HepG2 (cell line): ENCODE data around the gene SLC35B2. TPM values are rescaled to one million over a fixed set of nuclear protein-coding genes. Genes with fewer than 3 reads are reported as not detected.

ENCODE experiments used
- CBFB ChIP-seq: sonication (generic); formaldehyde crosslinking; IDR thresholded peaks from 2 replicates; pipeline ENCODE4 v1.4.0; 2020; ENCODE audit warnings: missing genetic modification reagents
- CBX5 ChIP-seq: sonication (generic); formaldehyde crosslinking; IDR thresholded peaks from 2 replicates; pipeline ENCODE4 v1.4.0; 2020; ENCODE audit warnings: missing genetic modification reagents, borderline replicate concordance
- CEBPB ChIP-seq: IDR thresholded peaks from 2 replicates; pipeline ENCODE4 v1.6.1; 2011; ENCODE audit warnings: low read depth, low read length, improper control_type of control experiment, borderline replicate concordance
- DBP ChIP-seq: sonication (generic); formaldehyde crosslinking; IDR thresholded peaks from 2 replicates; pipeline ENCODE4 v1.4.0; 2020; ENCODE audit warnings: missing genetic modification reagents; ENCODE audit errors: not compliant biosample characterization
- E2F5 ChIP-seq: sonication (generic); formaldehyde crosslinking; conservative IDR thresholded peaks from 2 replicates; pipeline ENCODE4 v1.4.0; 2020; ENCODE audit warnings: missing genetic modification reagents
- JUN ChIP-seq: sonication (generic); formaldehyde crosslinking; IDR thresholded peaks from 2 replicates; pipeline ENCODE4 v1.4.0; 2020; ENCODE audit warnings: mild to moderate bottlenecking, missing genetic modification reagents
- KDM4B ChIP-seq: sonication (generic); formaldehyde crosslinking; IDR thresholded peaks from 2 replicates; pipeline ENCODE4 v1.4.0; 2020; ENCODE audit warnings: missing genetic modification reagents
- KLF11 ChIP-seq: IDR thresholded peaks from 2 replicates; pipeline ENCODE4 v1.6.1; 2016; ENCODE audit warnings: missing compliant biosample characterization
- MAFK ChIP-seq, 2 experiments: IDR thresholded peaks in 1 of 2; conservative IDR thresholded peaks in 1 of 2; 2 replicates each; pipeline ENCODE4 v1.6.1; 2011; ENCODE audit warnings: improper control_type of control experiment in 2 of 2, low read length in 2 of 2
- NFATC3 ChIP-seq: sonication (generic); formaldehyde crosslinking; IDR thresholded peaks from 2 replicates; pipeline ENCODE4 v1.5.1; 2020; ENCODE audit warnings: mild to moderate bottlenecking, missing genetic modification reagents
- NFKBIZ ChIP-seq: IDR thresholded peaks from 2 replicates; pipeline ENCODE4 v1.6.1; 2018; ENCODE audit warnings: missing genetic modification reagents, missing compliant biosample characterization
- NFRKB ChIP-seq: fragments of 450-650 bp; IDR thresholded peaks from 2 replicates; pipeline ENCODE4 v1.6.1; 2017
- PAF1 ChIP-seq: IDR thresholded peaks from 2 replicates; pipeline ENCODE4 v1.6.1; 2016; ENCODE audit warnings: missing genetic modification reagents, missing compliant biosample characterization
- PBX2 ChIP-seq: IDR thresholded peaks from 2 replicates; pipeline ENCODE4 v1.6.1; 2016; ENCODE audit warnings: control low read depth
- POGZ ChIP-seq: sonication (generic); formaldehyde crosslinking; IDR thresholded peaks from 2 replicates; pipeline ENCODE4 v1.4.0; 2020; ENCODE audit warnings: mild to moderate bottlenecking, missing genetic modification reagents
- RAD21 ChIP-seq: fragments of 450-650 bp; formaldehyde crosslinking; IDR thresholded peaks from 2 replicates; pipeline ENCODE4 v1.5.0; 2020; ENCODE audit warnings: mild to moderate bottlenecking
- SIN3A ChIP-seq: IDR thresholded peaks from 2 replicates; pipeline ENCODE4 v1.6.1; 2011; ENCODE audit warnings: low read depth, mild to moderate bottlenecking, control low read depth, low read length, borderline replicate concordance
- SNRNP70 ChIP-seq: fragments of 200-400 bp; formaldehyde crosslinking; IDR thresholded peaks from 2 replicates; pipeline ENCODE4 v1.6.1; 2017; ENCODE audit warnings: mild to moderate bottlenecking, low read depth, low read length, moderate library complexity
- SYNCRIP ChIP-seq: fragments of 200-400 bp; formaldehyde crosslinking; IDR thresholded peaks from 2 replicates; pipeline ENCODE4 v1.6.1; 2018; ENCODE audit warnings: mild to moderate bottlenecking, low read depth, low read length; ENCODE audit not compliant: insufficient read depth
- TOE1 ChIP-seq: sonication (generic); formaldehyde crosslinking; IDR thresholded peaks from 2 replicates; pipeline ENCODE4 v1.4.0; 2020; ENCODE audit warnings: mild to moderate bottlenecking, missing genetic modification reagents
- ZFP62 ChIP-seq: sonication (generic); formaldehyde crosslinking; IDR thresholded peaks from 2 replicates; pipeline ENCODE4 v1.4.0; 2020; ENCODE audit warnings: missing genetic modification reagents
- ZNF230 ChIP-seq: sonication (generic); formaldehyde crosslinking; IDR thresholded peaks from 2 replicates; pipeline ENCODE4 v1.4.0; 2020; ENCODE audit warnings: mild to moderate bottlenecking, missing genetic modification reagents
- ZNF24 ChIP-seq: fragments of 450-650 bp; IDR thresholded peaks from 2 replicates; pipeline ENCODE4 v1.6.1; 2017; ENCODE audit warnings: antibody characterized with exemption, mild to moderate bottlenecking
- ZNF326 ChIP-seq: sonication (generic); formaldehyde crosslinking; IDR thresholded peaks from 2 replicates; pipeline ENCODE4 v1.4.0; 2020; ENCODE audit warnings: missing genetic modification reagents, borderline replicate concordance
- ZNF431 ChIP-seq: sonication (generic); formaldehyde crosslinking; IDR thresholded peaks from 2 replicates; pipeline ENCODE4 v1.9.0; 2022; ENCODE audit warnings: missing genetic modification reagents, low read depth, mild to moderate bottlenecking, borderline replicate concordance
- ZNF550 ChIP-seq: sonication (generic); formaldehyde crosslinking; IDR thresholded peaks from 2 replicates; pipeline ENCODE4 v1.4.0; 2020; ENCODE audit warnings: mild to moderate bottlenecking, missing genetic modification reagents, borderline replicate concordance
- ZNF572 ChIP-seq: sonication (generic); formaldehyde crosslinking; IDR thresholded peaks from 2 replicates; pipeline ENCODE4 v1.5.1; 2020; ENCODE audit warnings: mild to moderate bottlenecking, missing genetic modification reagents
- ZNF737 ChIP-seq: sonication (generic); formaldehyde crosslinking; IDR thresholded peaks from 2 replicates; pipeline ENCODE4 v1.5.0; 2020; ENCODE audit warnings: missing genetic modification reagents, mild to moderate bottlenecking, borderline replicate concordance
- ZSCAN12 ChIP-seq: sonication (generic); formaldehyde crosslinking; IDR thresholded peaks from 2 replicates; pipeline ENCODE4 v1.9.0; 2021; ENCODE audit warnings: mild to moderate bottlenecking, missing genetic modification reagents
- polyA plus RNA-seq, 8 experiments: library from polyadenylated mRNA; depleted of rRNA in 3 of 8; stranded (reverse) in 7 of 8; unstranded in 1 of 8; fragments of >200 nt; fragmentation: Illumina TruSeq in 4 of 8; extraction: Trizol in 4 of 8; gene quantifications; 2 replicates each; pipeline versions ENCODE4 v1.2.1 to v1.2.3, GENCODE V29; 2011 to 2016; ENCODE audit warnings: low read depth in 4 of 8, missing spikeins in 1 of 8, mixed read lengths in 1 of 8; ENCODE audit not compliant: insufficient read depth in 1 of 8
- total RNA-seq, 5 experiments: library from RNA; depleted of rRNA; stranded (reverse); fragments of >200 nt; fragmentation: Illumina TruSeq; extraction: Trizol; gene quantifications; 2 replicates each; pipeline ENCODE4 v1.2.3, GENCODE V29; 2016; ENCODE audit warnings: low read depth in 1 of 5
- TF ChIP-seq, protein P1 (sequence below): sonication (generic); formaldehyde crosslinking; IDR thresholded peaks from 2 replicates; pipeline ENCODE4 v1.4.0; 2020; ENCODE audit warnings: missing genetic modification reagents

The SLC35B2 gene
- total and polyA plus RNA-seq, 2 of the 13 experiments (the other 11 are each of a cell fraction or from before 2014, with no cell fraction given), result 61.1 to 148 TPM

- TF ChIP-seq NFKBIZ (CRISPR knock-in tag), result no peak
- no peak for TF ChIP-seq RAD21
- TF ChIP-seq JUN (CRISPR knock-in tag), result no peak
- TF ChIP-seq ZNF550 (CRISPR knock-in tag), result no peak
- TF ChIP-seq ZNF24, result no peak
- 0 out of 2 replicates have a peak, but pooled peaks have one; percentile 1 for TF ChIP-seq CEBPB
- no peak for TF ChIP-seq ZNF326 (CRISPR knock-in tag)
- peak; percentile 49 for TF ChIP-seq ZNF230 (CRISPR knock-in tag)
- TF ChIP-seq KLF11 (CRISPR knock-in tag), result no peak
- TF ChIP-seq SYNCRIP, result no peak
- TF ChIP-seq E2F5, result no peak
- no peak for TF ChIP-seq ZSCAN12
- peak; percentile 54; the same call in 1 of the 2 replicates for TF ChIP-seq ZNF572 (CRISPR knock-in tag)
- TF ChIP-seq PAF1 (CRISPR knock-in tag), result no peak; the same call in 1 of the 2 replicates
- TF ChIP-seq CBX5 (CRISPR knock-in tag), result no peak; the same call in 1 of the 2 replicates
- TF ChIP-seq SIN3A, result peak; percentile 59; the same call in 1 of the 2 replicates
- TF ChIP-seq, protein P1, sequence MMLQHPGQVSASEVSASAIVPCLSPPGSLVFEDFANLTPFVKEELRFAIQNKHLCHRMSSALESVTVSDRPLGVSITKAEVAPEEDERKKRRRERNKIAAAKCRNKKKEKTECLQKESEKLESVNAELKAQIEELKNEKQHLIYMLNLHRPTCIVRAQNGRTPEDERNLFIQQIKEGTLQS (CRISPR knock-in tag), result peak; percentile 81
- no peak for TF ChIP-seq CBFB (CRISPR knock-in tag)
- no peak for TF ChIP-seq ZFP62 (CRISPR knock-in tag)
- peak; percentile 35; the same call in 1 of the 2 replicates for TF ChIP-seq POGZ
- no peak for TF ChIP-seq NFRKB
- TF ChIP-seq ZNF431 (CRISPR knock-in tag), result peak; percentile 42; the same call in 1 of the 2 replicates
- no peak for TF ChIP-seq SNRNP70
- no peak for TF ChIP-seq NFATC3 (CRISPR knock-in tag)
- TF ChIP-seq TOE1, result no peak
- no peak for TF ChIP-seq DBP (CRISPR knock-in tag)
- TF ChIP-seq PBX2 (CRISPR knock-in tag), result no peak
- TF ChIP-seq ZNF737, result no peak; the same call in 1 of the 2 replicates
- TF ChIP-seq KDM4B, result no peak
- TF ChIP-seq MAFK (conservative IDR thresholded peaks at IDR 0.05 in 1 of 2, IDR thresholded peaks at IDR 0.05 in 1 of 2; ENCODE audit: low read length in 2 of 2), result peak; percentile 31 to 36; a peak in 2 of 4 replicates
Measured at GRCh38 chr6:44237021-44237812, 20.1 kb downstream of the SLC35B2 start (continued).
